AG04449 (cell line): ENCODE data around the gene ADAMTS17.

ENCODE experiments used
- CTCF ChIA-PET: fragments of 350-600 bp; formaldehyde crosslinking; extraction: SDS; loops from one replicate; lab custom pipeline; 2021; ENCODE audit warnings: antibody characterized with exemption; lab: Yijun Ruan, JAX
- POLR2A ChIA-PET: fragments of 400-600, 350-600 bp; formaldehyde crosslinking; extraction: SDS; loops from one replicate; lab custom pipeline; 2020; ENCODE audit warnings: antibody characterized with exemption, inconsistent platforms; lab: Yijun Ruan, JAX
- DNase-seq: peaks from one replicate; pipeline ENCODE4 v3.0.0-alpha.2; 2010; ENCODE audit warnings: low read depth, low spot score
- H3K4me3 ChIP-seq: 2 replicates; pipeline ENCODE4 v1.5.1; 2011; ENCODE audit warnings: low read depth, mild to moderate bottlenecking, control low read depth, low read length
- CTCF ChIP-seq: IDR thresholded peaks from one replicate; pipeline ENCODE4 v1.5.1; 2011; ENCODE audit warnings: mild to moderate bottlenecking, moderate library complexity, low read length, control low read depth, inconsistent platforms; ENCODE audit not compliant: insufficient read depth; ENCODE audit errors: missing control alignments

The ADAMTS17 gene

DNA sequence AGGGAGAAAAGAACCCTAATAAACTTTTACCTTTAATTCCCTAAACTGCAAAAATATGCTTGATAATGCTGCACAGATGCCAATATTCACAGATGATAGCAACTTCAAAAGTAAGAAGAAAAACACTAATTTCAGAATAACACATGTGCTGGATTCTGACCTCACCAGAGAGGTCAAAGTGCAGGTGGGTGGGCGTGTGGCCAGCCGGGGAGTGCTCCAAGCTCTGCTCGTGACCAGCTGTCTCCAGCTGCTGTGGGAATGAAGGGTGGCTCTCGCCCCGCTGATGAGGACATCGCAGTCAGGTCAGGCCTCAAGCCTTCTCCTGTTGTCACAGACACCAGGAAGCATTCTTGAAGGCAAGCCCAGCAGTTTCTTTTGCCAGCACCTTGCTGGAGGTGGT is 57.1 kb downstream of the ADAMTS17 start:
- ChIA-PET CTCF (no interaction called here), POLR2A (no interaction called here)
- DNase-seq = no peak
- no peak for TF ChIP-seq CTCF
- no peak overlapping the region for H3K4me3 ChIP-seq

GRCh38 chr15:100284191-100284590 is 57.6 kb downstream of the ADAMTS17 start:
- TF ChIP-seq CTCF = no peak
- no peak for DNase-seq
- CTCF ChIA-PET = no interaction called here
- POLR2A ChIA-PET = no interaction called here
- no peak overlapping the region for H3K4me3 ChIP-seq

- DNase-seq = no peak
- POLR2A ChIA-PET = no interaction called here
- no peak for TF ChIP-seq CTCF
- CTCF ChIA-PET = no interaction called here
- no peak overlapping the region for H3K4me3 ChIP-seq
Observed at GRCh38 chr15:100281096-100281917, 60.5 kb downstream of the ADAMTS17 start.

DNA sequence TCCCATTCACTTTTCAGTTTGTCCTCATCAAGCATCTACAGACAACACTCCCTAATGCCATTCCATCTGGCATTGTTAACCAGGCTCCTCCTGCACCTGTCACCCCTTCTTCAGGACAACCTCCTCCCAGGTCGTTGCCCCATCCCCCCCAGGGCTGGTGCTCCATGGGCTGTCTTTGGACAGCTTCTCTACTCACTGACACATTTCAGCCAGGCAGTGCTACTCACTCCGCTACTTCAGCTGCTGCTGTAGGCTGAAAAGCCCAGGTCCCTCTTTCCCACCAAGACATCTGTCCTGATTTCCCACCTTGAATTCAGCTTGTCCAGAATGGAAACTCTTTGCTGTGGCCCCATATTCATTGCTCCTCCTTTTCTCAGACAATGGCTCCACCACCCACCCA is 61.9 kb downstream of the ADAMTS17 start:
- DNase-seq = no peak
- ChIA-PET CTCF (no interaction called here), POLR2A (no interaction called here)
- TF ChIP-seq CTCF = no peak
- H3K4me3 ChIP-seq = no peak overlapping the region

- DNase-seq = no peak
- ChIA-PET CTCF (no interaction called here), POLR2A (no interaction called here)
- no peak for TF ChIP-seq CTCF
- no peak overlapping the region for H3K4me3 ChIP-seq
Observed at GRCh38 chr15:100279446-100279845, 62.3 kb downstream of the ADAMTS17 start.

DNA sequence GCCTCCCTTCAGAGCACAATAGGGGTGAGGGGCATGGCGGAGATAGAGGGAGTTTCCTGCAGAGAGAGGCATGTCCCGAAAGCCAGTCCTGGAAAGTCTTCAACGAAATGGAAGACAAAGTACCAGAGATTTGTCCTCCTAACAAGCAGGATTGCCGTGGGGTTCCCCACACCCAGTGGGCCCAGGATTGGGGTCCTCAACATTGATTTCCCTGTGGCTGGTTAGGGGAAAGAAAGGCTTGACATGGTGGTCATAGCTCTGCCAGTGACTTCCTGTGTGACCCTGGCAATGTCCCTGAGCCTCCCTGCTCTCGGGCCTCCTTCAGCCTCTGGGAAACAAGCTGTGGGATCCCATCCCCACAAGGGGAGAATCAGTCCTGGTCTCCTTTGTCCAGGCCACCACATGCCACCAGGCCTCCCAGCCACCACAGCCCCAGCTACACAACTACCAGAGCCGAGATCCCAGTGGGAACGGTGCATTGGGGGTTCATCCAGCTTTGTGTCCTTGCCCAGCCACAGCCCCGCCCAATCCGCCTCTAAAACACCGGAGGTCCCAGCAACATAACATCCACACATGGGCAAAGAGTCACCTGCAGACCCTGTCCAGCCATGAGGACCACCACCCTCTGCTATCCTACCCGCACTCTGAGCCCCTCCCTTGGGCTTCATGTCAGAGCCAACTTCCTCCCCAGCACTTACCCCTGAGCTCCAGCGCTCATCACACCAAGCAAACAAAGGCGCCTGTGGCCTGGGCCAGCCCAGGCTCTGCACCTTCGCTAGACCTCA is 63.0 kb downstream of the ADAMTS17 start:
- ChIA-PET POLR2A (no interaction called here), CTCF (no interaction called here)
- no peak for DNase-seq
- no peak overlapping the region for H3K4me3 ChIP-seq
- no peak for TF ChIP-seq CTCF
